DMS114 treated with DMSO at 0.1 percent for 48 hours (cell line): ENCODE measurements around the gene RAB25.
A peak's percentile ranks its signal among the peaks of the same experiment; 100 is the strongest.
"Not testable (repeated sequence)": the region's sequence is repeated elsewhere in the genome, so short reads cannot be mapped to it uniquely, and the experiment has no call there.

Experiments
- DNase-seq: peaks from one replicate; lab custom pipeline; 2025; ENCODE audit not compliant: unreplicated experiment; lab: John Stamatoyannopoulos, UW

RAB25 gene

GRCh38 chr1:156054500-156055280, 6.3 kb upstream of the RAB25 start, which contains the start of gene LAMTOR2:
Gene LAMTOR2 (plus strand): TSS chr1:156054782. CDS start chr1:156054890, 108 bp downstream.
- DNase-seq, result peak; percentile 100

- no peak for DNase-seq
These were observed 5.5 kb upstream of the RAB25 start for GRCh38 chr1:156055281-156056048.

- DNase-seq, result no peak
These were observed 4.6 kb upstream of the RAB25 start for GRCh38 chr1:156056326-156056849.

- DNase-seq, result no peak
These were observed 1.2 kb downstream of the RAB25 start for GRCh38 chr1:156062189-156062588.

GRCh38 chr1:156063997-156064285, 3.0 kb downstream of the RAB25 start:
- DNase-seq, result no peak

- no peak for DNase-seq
These were observed 3.7 kb downstream of the RAB25 start for GRCh38 chr1:156064615-156065014.

GRCh38 chr1:156065212-156065611, 4.3 kb downstream of the RAB25 start:
- DNase-seq, result no peak

- DNase-seq, result no peak
These were observed 4.9 kb downstream of the RAB25 start for GRCh38 chr1:156065871-156066270.

GRCh38 chr1:156067262-156067661, 6.3 kb downstream of the RAB25 start:
- no peak for DNase-seq

GRCh38 chr1:156069490-156070455, 8.8 kb downstream of the RAB25 start:
- DNase-seq, result no peak

GRCh38 chr1:156070548-156070947, 9.6 kb downstream of the RAB25 start:
- no peak for DNase-seq

GRCh38 chr1:156071332-156071816, 10.4 kb downstream of the RAB25 start:
- not testable (repeated sequence) for DNase-seq

GRCh38 chr1:156072251-156072650, 11.3 kb downstream of the RAB25 start:
- DNase-seq, result no peak

GRCh38 chr1:156073110-156073687, 12.2 kb downstream of the RAB25 start:
- DNase-seq, result no peak

GRCh38 chr1:156073740-156074139, 12.8 kb downstream of the RAB25 start:
- DNase-seq, result no peak

- DNase-seq, result no peak
These were observed 13.7 kb downstream of the RAB25 start for GRCh38 chr1:156074661-156075060.

- DNase-seq, result no peak
These were observed 14.2 kb downstream of the RAB25 start for GRCh38 chr1:156075162-156075561.

- DNase-seq, result no peak
These were observed 14.8 kb downstream of the RAB25 start for GRCh38 chr1:156075775-156076204.

GRCh38 chr1:156076609-156077429, 15.9 kb downstream of the RAB25 start:
- no peak for DNase-seq

GRCh38 chr1:156077430-156077760, 16.4 kb downstream of the RAB25 start:
- DNase-seq, result no peak
